ENCODE results near the gene PRDX5. TPM values are rescaled to one million over a fixed set of nuclear protein-coding genes. Genes with fewer than 3 reads are reported as not detected.

PRDX5 gene
- total RNA-seq, 1 experiment from 2014 or later: 255 TPM

DNA sequence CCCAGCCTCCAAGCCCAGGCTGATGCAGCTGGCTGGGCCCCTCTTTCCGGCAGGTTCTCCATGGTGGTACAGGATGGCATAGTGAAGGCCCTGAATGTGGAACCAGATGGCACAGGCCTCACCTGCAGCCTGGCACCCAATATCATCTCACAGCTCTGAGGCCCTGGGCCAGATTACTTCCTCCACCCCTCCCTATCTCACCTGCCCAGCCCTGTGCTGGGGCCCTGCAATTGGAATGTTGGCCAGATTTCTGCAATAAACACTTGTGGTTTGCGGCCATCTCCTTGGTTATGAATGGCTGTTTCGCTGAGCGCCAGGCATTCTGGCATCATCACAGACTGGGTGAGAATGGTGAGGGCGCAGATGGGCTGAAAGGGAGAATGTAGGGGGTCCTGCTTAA, 3.6 kb downstream of the PRDX5 start (continued):
- TF ChIP-seq, protein P1, sequence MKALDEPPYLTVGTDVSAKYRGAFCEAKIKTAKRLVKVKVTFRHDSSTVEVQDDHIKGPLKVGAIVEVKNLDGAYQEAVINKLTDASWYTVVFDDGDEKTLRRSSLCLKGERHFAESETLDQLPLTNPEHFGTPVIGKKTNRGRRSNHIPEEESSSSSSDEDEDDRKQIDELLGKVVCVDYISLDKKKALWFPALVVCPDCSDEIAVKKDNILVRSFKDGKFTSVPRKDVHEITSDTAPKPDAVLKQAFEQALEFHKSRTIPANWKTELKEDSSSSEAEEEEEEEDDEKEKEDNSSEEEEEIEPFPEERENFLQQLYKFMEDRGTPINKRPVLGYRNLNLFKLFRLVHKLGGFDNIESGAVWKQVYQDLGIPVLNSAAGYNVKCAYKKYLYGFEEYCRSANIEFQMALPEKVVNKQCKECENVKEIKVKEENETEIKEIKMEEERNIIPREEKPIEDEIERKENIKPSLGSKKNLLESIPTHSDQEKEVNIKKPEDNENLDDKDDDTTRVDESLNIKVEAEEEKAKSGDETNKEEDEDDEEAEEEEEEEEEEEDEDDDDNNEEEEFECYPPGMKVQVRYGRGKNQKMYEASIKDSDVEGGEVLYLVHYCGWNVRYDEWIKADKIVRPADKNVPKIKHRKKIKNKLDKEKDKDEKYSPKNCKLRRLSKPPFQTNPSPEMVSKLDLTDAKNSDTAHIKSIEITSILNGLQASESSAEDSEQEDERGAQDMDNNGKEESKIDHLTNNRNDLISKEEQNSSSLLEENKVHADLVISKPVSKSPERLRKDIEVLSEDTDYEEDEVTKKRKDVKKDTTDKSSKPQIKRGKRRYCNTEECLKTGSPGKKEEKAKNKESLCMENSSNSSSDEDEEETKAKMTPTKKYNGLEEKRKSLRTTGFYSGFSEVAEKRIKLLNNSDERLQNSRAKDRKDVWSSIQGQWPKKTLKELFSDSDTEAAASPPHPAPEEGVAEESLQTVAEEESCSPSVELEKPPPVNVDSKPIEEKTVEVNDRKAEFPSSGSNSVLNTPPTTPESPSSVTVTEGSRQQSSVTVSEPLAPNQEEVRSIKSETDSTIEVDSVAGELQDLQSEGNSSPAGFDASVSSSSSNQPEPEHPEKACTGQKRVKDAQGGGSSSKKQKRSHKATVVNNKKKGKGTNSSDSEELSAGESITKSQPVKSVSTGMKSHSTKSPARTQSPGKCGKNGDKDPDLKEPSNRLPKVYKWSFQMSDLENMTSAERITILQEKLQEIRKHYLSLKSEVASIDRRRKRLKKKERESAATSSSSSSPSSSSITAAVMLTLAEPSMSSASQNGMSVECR (CRISPR knock-in tag; IDR thresholded peaks at IDR 0.05; ENCODE audit: borderline replicate concordance): no peak
- TF ChIP-seq FOXJ3 (CRISPR knock-in tag; IDR thresholded peaks at IDR 0.05; ENCODE audit: borderline replicate concordance) (no peak), IRF2 (CRISPR knock-in tag; IDR thresholded peaks at IDR 0.05; ENCODE audit: borderline replicate concordance, low read depth) (no peak), NR2C2 (CRISPR knock-in tag; IDR thresholded peaks at IDR 0.05) (no peak), ZNF121 (CRISPR knock-in tag; IDR thresholded peaks at IDR 0.05) (no peak), JUN (CRISPR knock-in tag; IDR thresholded peaks at IDR 0.05) (no peak), GRHL2 (CRISPR knock-in tag; IDR thresholded peaks at IDR 0.05; ENCODE audit: insufficient replicate concordance, severe bottlenecking) (no peak)
- TF ChIP-seq, protein P2, sequence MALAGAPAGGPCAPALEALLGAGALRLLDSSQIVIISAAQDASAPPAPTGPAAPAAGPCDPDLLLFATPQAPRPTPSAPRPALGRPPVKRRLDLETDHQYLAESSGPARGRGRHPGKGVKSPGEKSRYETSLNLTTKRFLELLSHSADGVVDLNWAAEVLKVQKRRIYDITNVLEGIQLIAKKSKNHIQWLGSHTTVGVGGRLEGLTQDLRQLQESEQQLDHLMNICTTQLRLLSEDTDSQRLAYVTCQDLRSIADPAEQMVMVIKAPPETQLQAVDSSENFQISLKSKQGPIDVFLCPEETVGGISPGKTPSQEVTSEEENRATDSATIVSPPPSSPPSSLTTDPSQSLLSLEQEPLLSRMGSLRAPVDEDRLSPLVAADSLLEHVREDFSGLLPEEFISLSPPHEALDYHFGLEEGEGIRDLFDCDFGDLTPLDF (CRISPR knock-in tag; IDR thresholded peaks at IDR 0.05): no peak

DNA sequence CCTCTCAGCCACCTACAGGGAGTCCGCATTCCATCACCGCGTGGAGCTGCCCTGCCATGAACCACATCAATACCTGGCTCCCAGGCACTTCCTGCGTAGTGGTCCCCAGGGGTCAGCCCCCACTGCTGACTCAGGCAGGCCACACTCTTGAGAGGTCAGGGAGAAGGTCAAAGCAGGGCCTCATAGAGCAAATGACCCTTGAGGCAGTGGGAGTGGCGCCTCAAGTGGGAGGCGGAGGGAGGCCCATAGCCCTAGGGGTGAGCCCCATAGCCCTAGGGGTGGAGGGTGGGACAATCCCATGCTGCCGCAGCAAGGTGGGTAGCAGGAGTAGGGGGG, 5.0 kb downstream of the PRDX5 start:
- DNase-seq (ENCODE audit: low spot score) (no peak), ATAC-seq (no peak)
- TF ChIP-seq, protein P3, sequence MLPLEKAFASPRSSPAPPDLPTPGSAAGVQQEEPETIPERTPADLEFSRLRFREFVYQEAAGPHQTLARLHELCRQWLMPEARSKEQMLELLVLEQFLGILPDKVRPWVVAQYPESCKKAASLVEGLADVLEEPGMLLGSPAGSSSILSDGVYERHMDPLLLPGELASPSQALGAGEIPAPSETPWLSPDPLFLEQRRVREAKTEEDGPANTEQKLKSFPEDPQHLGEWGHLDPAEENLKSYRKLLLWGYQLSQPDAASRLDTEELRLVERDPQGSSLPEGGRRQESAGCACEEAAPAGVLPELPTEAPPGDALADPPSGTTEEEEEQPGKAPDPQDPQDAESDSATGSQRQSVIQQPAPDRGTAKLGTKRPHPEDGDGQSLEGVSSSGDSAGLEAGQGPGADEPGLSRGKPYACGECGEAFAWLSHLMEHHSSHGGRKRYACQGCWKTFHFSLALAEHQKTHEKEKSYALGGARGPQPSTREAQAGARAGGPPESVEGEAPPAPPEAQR (CRISPR knock-in tag; IDR thresholded peaks at IDR 0.05): no peak
- no peak for TF ChIP-seq TEAD1 (CRISPR knock-in tag; IDR thresholded peaks at IDR 0.05)
- TF ChIP-seq, protein P4, sequence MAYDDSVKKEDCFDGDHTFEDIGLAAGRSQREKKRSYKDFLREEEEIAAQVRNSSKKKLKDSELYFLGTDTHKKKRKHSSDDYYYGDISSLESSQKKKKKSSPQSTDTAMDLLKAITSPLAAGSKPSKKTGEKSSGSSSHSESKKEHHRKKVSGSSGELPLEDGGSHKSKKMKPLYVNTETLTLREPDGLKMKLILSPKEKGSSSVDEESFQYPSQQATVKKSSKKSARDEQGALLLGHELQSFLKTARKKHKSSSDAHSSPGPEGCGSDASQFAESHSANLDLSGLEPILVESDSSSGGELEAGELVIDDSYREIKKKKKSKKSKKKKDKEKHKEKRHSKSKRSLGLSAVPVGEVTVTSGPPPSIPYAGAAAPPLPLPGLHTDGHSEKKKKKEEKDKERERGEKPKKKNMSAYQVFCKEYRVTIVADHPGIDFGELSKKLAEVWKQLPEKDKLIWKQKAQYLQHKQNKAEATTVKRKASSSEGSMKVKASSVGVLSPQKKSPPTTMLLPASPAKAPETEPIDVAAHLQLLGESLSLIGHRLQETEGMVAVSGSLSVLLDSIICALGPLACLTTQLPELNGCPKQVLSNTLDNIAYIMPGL (CRISPR knock-in tag; IDR thresholded peaks at IDR 0.05): no peak
- TF ChIP-seq MXD4 (CRISPR knock-in tag; IDR thresholded peaks at IDR 0.05; ENCODE audit: borderline replicate concordance): no peak
- no peak for TF ChIP-seq ZNF219 (CRISPR knock-in tag; IDR thresholded peaks at IDR 0.05; ENCODE audit: borderline replicate concordance)
- TF ChIP-seq NR3C1 (CRISPR knock-in tag; conservative IDR thresholded peaks at IDR 0.05; ENCODE audit: low read depth): no peak
- TF ChIP-seq, protein P5, sequence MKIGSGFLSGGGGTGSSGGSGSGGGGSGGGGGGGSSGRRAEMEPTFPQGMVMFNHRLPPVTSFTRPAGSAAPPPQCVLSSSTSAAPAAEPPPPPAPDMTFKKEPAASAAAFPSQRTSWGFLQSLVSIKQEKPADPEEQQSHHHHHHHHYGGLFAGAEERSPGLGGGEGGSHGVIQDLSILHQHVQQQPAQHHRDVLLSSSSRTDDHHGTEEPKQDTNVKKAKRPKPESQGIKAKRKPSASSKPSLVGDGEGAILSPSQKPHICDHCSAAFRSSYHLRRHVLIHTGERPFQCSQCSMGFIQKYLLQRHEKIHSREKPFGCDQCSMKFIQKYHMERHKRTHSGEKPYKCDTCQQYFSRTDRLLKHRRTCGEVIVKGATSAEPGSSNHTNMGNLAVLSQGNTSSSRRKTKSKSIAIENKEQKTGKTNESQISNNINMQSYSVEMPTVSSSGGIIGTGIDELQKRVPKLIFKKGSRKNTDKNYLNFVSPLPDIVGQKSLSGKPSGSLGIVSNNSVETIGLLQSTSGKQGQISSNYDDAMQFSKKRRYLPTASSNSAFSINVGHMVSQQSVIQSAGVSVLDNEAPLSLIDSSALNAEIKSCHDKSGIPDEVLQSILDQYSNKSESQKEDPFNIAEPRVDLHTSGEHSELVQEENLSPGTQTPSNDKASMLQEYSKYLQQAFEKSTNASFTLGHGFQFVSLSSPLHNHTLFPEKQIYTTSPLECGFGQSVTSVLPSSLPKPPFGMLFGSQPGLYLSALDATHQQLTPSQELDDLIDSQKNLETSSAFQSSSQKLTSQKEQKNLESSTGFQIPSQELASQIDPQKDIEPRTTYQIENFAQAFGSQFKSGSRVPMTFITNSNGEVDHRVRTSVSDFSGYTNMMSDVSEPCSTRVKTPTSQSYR (CRISPR knock-in tag; IDR thresholded peaks at IDR 0.05): no peak
- TF ChIP-seq ZNF121 (CRISPR knock-in tag; IDR thresholded peaks at IDR 0.05): no peak
- TF ChIP-seq, protein P6, sequence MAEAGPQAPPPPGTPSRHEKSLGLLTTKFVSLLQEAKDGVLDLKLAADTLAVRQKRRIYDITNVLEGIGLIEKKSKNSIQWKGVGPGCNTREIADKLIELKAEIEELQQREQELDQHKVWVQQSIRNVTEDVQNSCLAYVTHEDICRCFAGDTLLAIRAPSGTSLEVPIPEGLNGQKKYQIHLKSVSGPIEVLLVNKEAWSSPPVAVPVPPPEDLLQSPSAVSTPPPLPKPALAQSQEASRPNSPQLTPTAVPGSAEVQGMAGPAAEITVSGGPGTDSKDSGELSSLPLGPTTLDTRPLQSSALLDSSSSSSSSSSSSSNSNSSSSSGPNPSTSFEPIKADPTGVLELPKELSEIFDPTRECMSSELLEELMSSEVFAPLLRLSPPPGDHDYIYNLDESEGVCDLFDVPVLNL (CRISPR knock-in tag; IDR thresholded peaks at IDR 0.05; ENCODE audit: borderline replicate concordance, low read depth): no peak
- no peak for TF ChIP-seq ZNF232 (CRISPR knock-in tag; IDR thresholded peaks at IDR 0.05)
- TF ChIP-seq NR1H2 (CRISPR knock-in tag; IDR thresholded peaks at IDR 0.05): no peak
- no peak for TF ChIP-seq RELA (CRISPR knock-in tag; IDR thresholded peaks at IDR 0.05; ENCODE audit: borderline replicate concordance)
- CTCF ChIA-PET: interaction anchor here (1.9 to 4.9 kb wide), 3 partner anchors 9 to 33 kb away, joined by 10 to 48 read pairs (median 38); no protein-coding TSS in a partner anchor
- POLR2A ChIA-PET: interaction anchor here (2.9 kb wide), 1 partner anchor 18 kb away, joined by 11 read pairs; no protein-coding TSS in a partner anchor
- no peak overlapping the region for H3K27ac Mint-ChIP-seq
- H3K36me3 Mint-ChIP-seq: peaks cover 15% of the 10 kb centered on the region
- H3K27me3 Mint-ChIP-seq (ENCODE audit: low read depth): peaks cover 7% of the 10 kb centered on the region; the same call in 1 of the 2 replicates
- 0 out of 2 replicates have a peak, but pooled peaks cover 3% of the 10 kb centered on the region for H3K9me3 Mint-ChIP-seq
- no peak overlapping the region for H3K4me3 Mint-ChIP-seq
- peaks cover 13% of the 10 kb centered on the region for H3K4me1 Mint-ChIP-seq
